Activated CD4-positive, alpha-beta memory T cell treated with anti-CD3 and anti-CD28 coated beads, Interleukin-2, amount 10 ng/mL, durations not matched to agents 7 days and 5 days (primary cell): ENCODE data around the gene ARHGAP26. TPM values are rescaled to one million over a fixed set of nuclear protein-coding genes. Genes with fewer than 3 reads are reported as not detected.

Experiments used
- CTCF ChIA-PET: fragments of 350-600 bp; sonication (Branson Sonifier 250); formaldehyde crosslinking; loops from one replicate; lab custom pipeline; 2021; ENCODE audit warnings: antibody characterized with exemption, inconsistent platforms; lab: Charles Lee
- POLR2A ChIA-PET: fragments of 350-600 bp; sonication (Branson Sonifier 250); formaldehyde crosslinking; loops from one replicate; lab custom pipeline; 2021; ENCODE audit warnings: antibody characterized with exemption; lab: Charles Lee
- DNase-seq: peaks from one replicate; pipeline ENCODE4 v3.0.0-alpha.2; 2020
- H3K27ac Mint-ChIP-seq: one replicate; pipeline ENCODE4 v1.8.0; 2021; ENCODE audit warnings: mild to moderate bottlenecking, mixed read lengths
- H3K27me3 Mint-ChIP-seq: one replicate; pipeline ENCODE4 v1.8.0; 2021; ENCODE audit warnings: mixed read lengths
- H3K36me3 Mint-ChIP-seq: one replicate; pipeline ENCODE4 v1.8.0; 2021; ENCODE audit warnings: low read depth, mixed read lengths
- H3K4me1 Mint-ChIP-seq: one replicate; pipeline ENCODE4 v1.8.0; 2021; ENCODE audit warnings: mixed read lengths
- H3K4me3 Mint-ChIP-seq: one replicate; pipeline ENCODE4 v1.8.0; 2021; ENCODE audit warnings: mild to moderate bottlenecking, mixed read lengths
- H3K9me3 Mint-ChIP-seq: one replicate; pipeline ENCODE4 v1.8.0; 2021; ENCODE audit warnings: mixed read lengths
- total RNA-seq, 2 experiments: library from RNA; stranded (reverse); gene quantifications; one replicate each; pipeline ENCODE4 v1.2.3, GENCODE V29; 2021

Gene ARHGAP26
- total RNA-seq, 2 experiments from 2014 or later, result 14.8 to 17.1 TPM

GRCh38 chr5:143187495-143187894, 417.3 kb downstream of the ARHGAP26 start:
- CTCF ChIA-PET, result interaction anchor here (1.1 to 1.2 kb wide), 3 partner anchors 31 to 216 kb away, joined by 3 to 4 read pairs (median 3); partner anchors contain the start of gene NR3C1
- peaks cover 46% of the 10 kb centered on the region for H3K4me1 Mint-ChIP-seq
- POLR2A ChIA-PET, result interaction anchor here (1.4 kb wide), 1 partner anchor 186 kb away, joined by 5 read pairs; no protein-coding TSS in a partner anchor
- H3K4me3 Mint-ChIP-seq, result no peak overlapping the region
- peaks cover 7% of the 10 kb centered on the region for H3K36me3 Mint-ChIP-seq
- no peak for DNase-seq
- H3K27ac Mint-ChIP-seq, result no peak overlapping the region
- H3K27me3 Mint-ChIP-seq, result no peaks in the 10 kb centered on the region
- peaks cover 3% of the 10 kb centered on the region for H3K9me3 Mint-ChIP-seq

- H3K9me3 Mint-ChIP-seq, result peaks cover 3% of the 10 kb centered on the region
- ChIA-PET CTCF (interaction anchor here (0.6 to 1.1 kb wide), 2 partner anchors 213 to 632 kb away, joined by 3 to 4 read pairs; no protein-coding TSS in a partner anchor), POLR2A (no interaction called here)
- H3K4me1 Mint-ChIP-seq, result peaks cover 40% of the 10 kb centered on the region
- H3K27me3 Mint-ChIP-seq, result no peaks in the 10 kb centered on the region
- DNase-seq, result no peak
- H3K27ac Mint-ChIP-seq, result no peak overlapping the region
- H3K36me3 Mint-ChIP-seq, result peaks cover 7% of the 10 kb centered on the region
- no peak overlapping the region for H3K4me3 Mint-ChIP-seq
These were observed 417.9 kb downstream of the ARHGAP26 start for GRCh38 chr5:143188083-143188482.

GRCh38 chr5:143188692-143189091, 418.5 kb downstream of the ARHGAP26 start:
- Mint-ChIP-seq H3K4me1 (peaks cover 34% of the 10 kb centered on the region), H3K27me3 (no peaks in the 10 kb centered on the region), H3K4me3 (no peak overlapping the region), H3K36me3 (peaks cover 7% of the 10 kb centered on the region), H3K27ac (no peak overlapping the region), H3K9me3 (peaks cover 3% of the 10 kb centered on the region)
- ChIA-PET CTCF (interaction anchor here (1.1 kb wide), 1 partner anchor 213 kb away, joined by 4 read pairs; no protein-coding TSS in a partner anchor), POLR2A (no interaction called here)
- DNase-seq, result no peak

GRCh38 chr5:143190260-143190810, 420.2 kb downstream of the ARHGAP26 start:
- no peak overlapping the region for H3K27ac Mint-ChIP-seq
- H3K9me3 Mint-ChIP-seq, result peaks cover 3% of the 10 kb centered on the region
- H3K27me3 Mint-ChIP-seq, result no peaks in the 10 kb centered on the region
- CTCF ChIA-PET, result no interaction called here
- no peak overlapping the region for H3K4me3 Mint-ChIP-seq
- POLR2A ChIA-PET, result no interaction called here
- H3K36me3 Mint-ChIP-seq, result peaks cover 7% of the 10 kb centered on the region
- no peak for DNase-seq
- H3K4me1 Mint-ChIP-seq, result peaks cover 29% of the 10 kb centered on the region

GRCh38 chr5:143191720-143192119, 421.5 kb downstream of the ARHGAP26 start:
- no peak overlapping the region for H3K4me3 Mint-ChIP-seq
- H3K4me1 Mint-ChIP-seq, result peaks cover 23% of the 10 kb centered on the region
- no peak overlapping the region for H3K27ac Mint-ChIP-seq
- DNase-seq, result no peak
- POLR2A ChIA-PET, result no interaction called here
- H3K27me3 Mint-ChIP-seq, result no peaks in the 10 kb centered on the region
- CTCF ChIA-PET, result no interaction called here
- H3K9me3 Mint-ChIP-seq, result peaks cover 3% of the 10 kb centered on the region
- H3K36me3 Mint-ChIP-seq, result peaks cover 7% of the 10 kb centered on the region

GRCh38 chr5:143192191-143192900, 422.2 kb downstream of the ARHGAP26 start:
- DNase-seq, result no peak
- ChIA-PET POLR2A (no interaction called here), CTCF (no interaction called here)
- Mint-ChIP-seq H3K27ac (no peak overlapping the region), H3K36me3 (peaks cover 7% of the 10 kb centered on the region), H3K27me3 (no peaks in the 10 kb centered on the region), H3K4me3 (no peak overlapping the region), H3K9me3 (peaks cover 3% of the 10 kb centered on the region), H3K4me1 (peaks cover 23% of the 10 kb centered on the region)

GRCh38 chr5:143194206-143194605, 424.0 kb downstream of the ARHGAP26 start:
- peaks cover 3% of the 10 kb centered on the region for H3K9me3 Mint-ChIP-seq
- H3K27me3 Mint-ChIP-seq, result no peaks in the 10 kb centered on the region
- ChIA-PET POLR2A (interaction anchor here (0.7 kb wide), 1 partner anchor 16 kb away, joined by 3 read pairs; no protein-coding TSS in a partner anchor), CTCF (no interaction called here)
- no peak overlapping the region for H3K27ac Mint-ChIP-seq
- peaks cover 6% of the 10 kb centered on the region for H3K4me1 Mint-ChIP-seq
- H3K4me3 Mint-ChIP-seq, result no peak overlapping the region
- no peak for DNase-seq
- H3K36me3 Mint-ChIP-seq, result peaks cover 7% of the 10 kb centered on the region

GRCh38 chr5:143194713-143195112, 424.5 kb downstream of the ARHGAP26 start:
- H3K27me3 Mint-ChIP-seq, result no peaks in the 10 kb centered on the region
- POLR2A ChIA-PET, result interaction anchor here (0.7 kb wide), 1 partner anchor 16 kb away, joined by 3 read pairs; no protein-coding TSS in a partner anchor
- H3K4me3 Mint-ChIP-seq, result no peak overlapping the region
- peaks cover 7% of the 10 kb centered on the region for H3K36me3 Mint-ChIP-seq
- CTCF ChIA-PET, result no interaction called here
- H3K9me3 Mint-ChIP-seq, result peaks cover 3% of the 10 kb centered on the region
- DNase-seq, result no peak
- H3K27ac Mint-ChIP-seq, result no peak overlapping the region
- peaks cover 4% of the 10 kb centered on the region for H3K4me1 Mint-ChIP-seq

GRCh38 chr5:143195491-143195890, 425.3 kb downstream of the ARHGAP26 start:
- peaks cover 3% of the 10 kb centered on the region for H3K36me3 Mint-ChIP-seq
- POLR2A ChIA-PET, result no interaction called here
- DNase-seq, result no peak
- H3K9me3 Mint-ChIP-seq, result no peaks in the 10 kb centered on the region
- CTCF ChIA-PET, result no interaction called here
- peaks cover 4% of the 10 kb centered on the region for H3K4me1 Mint-ChIP-seq
- H3K4me3 Mint-ChIP-seq, result no peak overlapping the region
- no peaks in the 10 kb centered on the region for H3K27me3 Mint-ChIP-seq
- H3K27ac Mint-ChIP-seq, result no peak overlapping the region

- POLR2A ChIA-PET, result interaction anchor here (1.4 kb wide), 1 partner anchor 207 kb away, joined by 4 read pairs; the partner anchor contains the start of gene NR3C1
- Mint-ChIP-seq H3K9me3 (no peaks in the 10 kb centered on the region), H3K4me3 (no peak overlapping the region), H3K27ac (no peak overlapping the region), H3K36me3 (peaks cover 3% of the 10 kb centered on the region), H3K4me1 (peaks cover 4% of the 10 kb centered on the region), H3K27me3 (no peaks in the 10 kb centered on the region)
- CTCF ChIA-PET, result no interaction called here
- no peak for DNase-seq
These were observed 426.6 kb downstream of the ARHGAP26 start for GRCh38 chr5:143196601-143197259.

GRCh38 chr5:143197260-143197656, 427.1 kb downstream of the ARHGAP26 start:
- Mint-ChIP-seq H3K27me3 (no peaks in the 10 kb centered on the region), H3K27ac (no peak overlapping the region), H3K9me3 (no peaks in the 10 kb centered on the region), H3K36me3 (no peaks in the 10 kb centered on the region), H3K4me1 (peaks cover 4% of the 10 kb centered on the region), H3K4me3 (no peak overlapping the region)
- POLR2A ChIA-PET, result interaction anchor here (1.4 kb wide), 1 partner anchor 207 kb away, joined by 4 read pairs; the partner anchor contains the start of gene NR3C1
- CTCF ChIA-PET, result no interaction called here
- no peak for DNase-seq

GRCh38 chr5:143198332-143198731, 428.2 kb downstream of the ARHGAP26 start:
- no peak for DNase-seq
- H3K36me3 Mint-ChIP-seq, result peaks cover 7% of the 10 kb centered on the region
- ChIA-PET CTCF (no interaction called here), POLR2A (no interaction called here)
- no peak overlapping the region for H3K27ac Mint-ChIP-seq
- peaks cover 4% of the 10 kb centered on the region for H3K4me1 Mint-ChIP-seq
- H3K4me3 Mint-ChIP-seq, result no peak overlapping the region
- H3K27me3 Mint-ChIP-seq, result no peaks in the 10 kb centered on the region
- H3K9me3 Mint-ChIP-seq, result peaks cover 5% of the 10 kb centered on the region

- Mint-ChIP-seq H3K4me3 (no peak overlapping the region), H3K4me1 (peaks cover 4% of the 10 kb centered on the region), H3K36me3 (peaks cover 7% of the 10 kb centered on the region), H3K27me3 (no peaks in the 10 kb centered on the region), H3K9me3 (peaks cover 5% of the 10 kb centered on the region), H3K27ac (no peak overlapping the region)
- CTCF ChIA-PET, result no interaction called here
- no peak for DNase-seq
- POLR2A ChIA-PET, result no interaction called here
These were observed 429.0 kb downstream of the ARHGAP26 start for GRCh38 chr5:143199161-143199560.
